NCI-H1417 treated with DMSO at 0.1 percent for 48 hours (cell line): ENCODE results near the gene ZSWIM6.

Source experiments
- DNase-seq: peaks from one replicate; lab custom pipeline; 2025; lab: John Stamatoyannopoulos, UW

The ZSWIM6 gene

GRCh38 chr5:61441742-61442141 is 109.7 kb downstream of the ZSWIM6 start:
- no peak for DNase-seq

GRCh38 chr5:61447780-61448495 is 115.9 kb downstream of the ZSWIM6 start:
- DNase-seq, result no peak

GRCh38 chr5:61449804-61450492 is 117.9 kb downstream of the ZSWIM6 start:
- DNase-seq, result no peak

- DNase-seq, result peak; percentile 11
These were observed 118.6 kb downstream of the ZSWIM6 start for GRCh38 chr5:61450493-61451279.

GRCh38 chr5:61455179-61456006 is 123.3 kb downstream of the ZSWIM6 start:
- no peak for DNase-seq

GRCh38 chr5:61460471-61460870 is 128.4 kb downstream of the ZSWIM6 start:
- DNase-seq, result no peak

- no peak for DNase-seq
These were observed 129.4 kb downstream of the ZSWIM6 start for GRCh38 chr5:61461417-61461816.

GRCh38 chr5:61461926-61462325 is 129.9 kb downstream of the ZSWIM6 start:
- no peak for DNase-seq

GRCh38 chr5:61463596-61463995 is 131.5 kb downstream of the ZSWIM6 start:
- DNase-seq, result no peak

- DNase-seq, result no peak
These were observed 132.5 kb downstream of the ZSWIM6 start for GRCh38 chr5:61464512-61464911.

GRCh38 chr5:61465066-61465465 is 133.0 kb downstream of the ZSWIM6 start:
- DNase-seq, result no peak

- DNase-seq, result no peak
These were observed 133.4 kb downstream of the ZSWIM6 start for GRCh38 chr5:61465496-61465895.

- DNase-seq, result no peak
These were observed 134.0 kb downstream of the ZSWIM6 start for GRCh38 chr5:61466017-61466416.

GRCh38 chr5:61467766-61468482 is 135.9 kb downstream of the ZSWIM6 start:
- DNase-seq, result no peak

- DNase-seq, result no peak
These were observed 136.4 kb downstream of the ZSWIM6 start for GRCh38 chr5:61468483-61468865.

- DNase-seq, result no peak
These were observed 139.3 kb downstream of the ZSWIM6 start for GRCh38 chr5:61471352-61471751.

GRCh38 chr5:61472172-61472958 is 140.3 kb downstream of the ZSWIM6 start:
- DNase-seq, result no peak

- no peak for DNase-seq
These were observed 142.7 kb downstream of the ZSWIM6 start for GRCh38 chr5:61474746-61475145.

GRCh38 chr5:61477788-61478187 is 145.7 kb downstream of the ZSWIM6 start:
- no peak for DNase-seq

- no peak for DNase-seq
These were observed 148.0 kb downstream of the ZSWIM6 start for GRCh38 chr5:61479850-61480614.
